Left lung (tissue), 10 donors: Measurements from ENCODE around the gene ZEB2. TPM values are rescaled to one million over a fixed set of nuclear protein-coding genes. Genes with fewer than 3 reads are reported as not detected.

ENCODE experiments used
- ATAC-seq: fragments of 200-7000 bp; cut with Tn5 transposase; one replicate; pipeline ENCODE4 v1.9.1; 2020; ENCODE audit warnings: moderate library complexity
- DNase-seq, 4 donors: peaks; one replicate each; pipeline ENCODE4 v3.0.0-alpha.2; 2013 to 2020
- H3K27ac ChIP-seq, 2 donors: fragments of 200-600 bp; sonication (generic) in 1 of 2; one replicate each; pipeline versions ENCODE4 v1.5.0 to v1.8.0; 2020 to 2021
- H3K27me3 ChIP-seq, 2 donors: fragments of 200-600 bp; sonication (generic) in 1 of 2; one replicate each; pipeline versions ENCODE4 v1.5.0 to v1.8.0; 2020 to 2021
- H3K36me3 ChIP-seq, 2 donors: fragments of 200-600 bp; sonication (generic) in 1 of 2; one replicate each; pipeline versions ENCODE4 v1.5.0 to v1.8.0; 2020 to 2021
- H3K4me1 ChIP-seq, 2 donors: fragments of 200-600 bp; one replicate each; pipeline ENCODE4 v1.8.0; 2021
- H3K4me3 ChIP-seq, 2 donors: fragments of 200-600 bp; sonication (generic) in 1 of 2; one replicate each; pipeline versions ENCODE4 v1.5.0 to v1.8.0; 2020 to 2021; ENCODE audit warnings: mild to moderate bottlenecking in 1 of 2
- H3K9me3 ChIP-seq, 2 donors: fragments of 200-600 bp; sonication (generic) in 1 of 2; one replicate each; pipeline versions ENCODE4 v1.5.0 to v1.8.0; 2020 to 2021
- intact Hi-C, 2 donors: fragments of 100-400 bp; cut with DNase I; formaldehyde crosslinking; loops; one replicate each; pipeline versions ENCODE4 v1.11.2 to v1.14.2; 2022
- polyA plus RNA-seq, 6 donors: library from polyadenylated mRNA; unstranded; fragments of 120-200 nt; gene quantifications; one replicate each; pipeline ENCODE4 v1.2.1, GENCODE V29; 2013; ENCODE audit not compliant: insufficient read length in 6 of 6
- total RNA-seq, 2 donors: library from RNA; stranded (reverse); fragmentation: NEBNext Ultra II Directional; extraction: Animal tissue kit (Norgen Biotek cat#: 25700); gene quantifications; one replicate each; pipeline ENCODE4 v1.2.1, GENCODE V29; 2021
- TF ChIP-seq, protein P1 (sequence below), 2 donors: fragments of 200-600 bp; sonication (generic) in 1 of 2; IDR thresholded peaks; one replicate each; pipeline versions ENCODE4 v1.5.0 to v1.8.0; 2021; ENCODE audit warnings: antibody characterized with exemption in 2 of 2
- donor health status: DM: no; HTN: yes; CAD: no.
- donor health status: DM: no; HTN: no; CAD: no.

Gene ZEB2
- total and polyA plus RNA-seq, 8 donors = 141 to 292 (median 271) TPM

DNA sequence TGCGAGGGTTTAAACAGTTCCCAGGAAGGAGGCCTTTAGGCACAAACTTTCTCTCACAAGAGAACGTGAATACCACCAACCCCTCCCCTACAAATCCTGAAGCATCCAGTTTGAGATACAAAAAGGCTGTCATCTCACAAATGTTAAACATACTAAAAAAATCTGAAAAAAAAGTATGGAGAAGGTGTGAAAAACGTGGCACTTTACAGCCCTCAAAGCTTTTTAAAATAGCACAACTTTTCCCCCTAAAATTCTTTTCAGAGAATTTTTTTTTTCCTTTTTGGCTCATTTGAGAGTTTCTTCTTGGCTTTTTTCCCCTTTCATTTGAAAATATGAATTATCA is 10.1 kb downstream of the ZEB2 start:
- Histone ChIP-seq H3K4me3 (no peak overlapping the region), H3K4me1 (peaks cover 12 to 96% of the 10 kb centered on the region in 2 donors), H3K27me3 (peaks cover 0 to 39% of the 10 kb centered on the region in 2 donors), H3K27ac (peak overlapping the region; percentile 98 to 99), H3K9me3 (no peaks in the 10 kb centered on the region), H3K36me3 (peaks cover 0 to 21% of the 10 kb centered on the region in 2 donors)
- TF ChIP-seq, protein P1, sequence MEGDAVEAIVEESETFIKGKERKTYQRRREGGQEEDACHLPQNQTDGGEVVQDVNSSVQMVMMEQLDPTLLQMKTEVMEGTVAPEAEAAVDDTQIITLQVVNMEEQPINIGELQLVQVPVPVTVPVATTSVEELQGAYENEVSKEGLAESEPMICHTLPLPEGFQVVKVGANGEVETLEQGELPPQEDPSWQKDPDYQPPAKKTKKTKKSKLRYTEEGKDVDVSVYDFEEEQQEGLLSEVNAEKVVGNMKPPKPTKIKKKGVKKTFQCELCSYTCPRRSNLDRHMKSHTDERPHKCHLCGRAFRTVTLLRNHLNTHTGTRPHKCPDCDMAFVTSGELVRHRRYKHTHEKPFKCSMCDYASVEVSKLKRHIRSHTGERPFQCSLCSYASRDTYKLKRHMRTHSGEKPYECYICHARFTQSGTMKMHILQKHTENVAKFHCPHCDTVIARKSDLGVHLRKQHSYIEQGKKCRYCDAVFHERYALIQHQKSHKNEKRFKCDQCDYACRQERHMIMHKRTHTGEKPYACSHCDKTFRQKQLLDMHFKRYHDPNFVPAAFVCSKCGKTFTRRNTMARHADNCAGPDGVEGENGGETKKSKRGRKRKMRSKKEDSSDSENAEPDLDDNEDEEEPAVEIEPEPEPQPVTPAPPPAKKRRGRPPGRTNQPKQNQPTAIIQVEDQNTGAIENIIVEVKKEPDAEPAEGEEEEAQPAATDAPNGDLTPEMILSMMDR (IDR thresholded peaks at IDR 0.05) = no peak
- DNase-seq (no peak), ATAC-seq (no peak)
- intact Hi-C loops = loop anchor here in 1 of 2 donors (10.0 kb wide), 1 partner anchor 1075 kb away; no protein-coding TSS in a partner anchor

DNA sequence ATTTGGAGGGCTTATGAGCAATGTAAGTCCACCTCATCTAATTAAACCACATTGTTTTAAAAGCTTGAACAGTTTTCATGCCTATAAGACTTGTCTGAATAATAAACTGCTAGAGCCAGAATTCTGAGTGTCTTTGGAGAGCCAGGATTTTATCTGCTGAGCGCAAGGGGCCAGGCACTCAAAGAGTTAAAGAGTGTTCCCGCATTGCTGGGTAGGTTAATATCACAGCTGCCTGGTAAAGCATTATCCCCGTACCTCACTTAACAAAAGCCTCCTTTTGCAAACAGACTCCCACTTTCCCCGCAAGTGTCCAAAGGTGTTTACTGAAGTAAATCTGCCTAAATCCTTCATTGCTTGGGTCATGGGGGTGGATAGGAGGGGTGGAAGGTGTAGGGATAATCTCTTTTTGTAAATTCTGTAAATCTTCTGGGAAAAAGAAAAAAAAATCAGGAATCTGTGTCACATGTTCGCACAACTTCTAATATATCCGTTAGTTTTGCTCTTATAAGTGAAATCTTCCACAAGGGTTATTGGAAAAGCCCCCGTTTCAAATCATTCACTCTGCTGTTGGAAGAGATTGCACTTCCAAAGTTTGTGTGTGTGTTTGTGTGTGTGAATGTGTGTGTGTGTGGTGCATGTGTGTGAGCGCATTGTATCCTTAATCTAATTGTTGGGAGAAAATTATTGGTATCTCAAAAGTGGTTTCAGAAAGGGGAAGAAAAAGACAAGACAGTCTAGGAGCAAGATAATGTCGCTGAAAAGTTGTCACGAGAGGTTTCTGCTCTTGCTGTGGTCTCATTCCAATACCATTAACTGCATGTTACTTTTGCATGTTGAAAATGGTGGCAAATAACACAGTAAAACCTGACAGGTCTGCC is 10.7 kb downstream of the ZEB2 start:
- Histone ChIP-seq H3K4me1 (peaks cover 18 to 99% of the 10 kb centered on the region in 2 donors), H3K27ac (peak overlapping the region; percentile 98 to 99), H3K9me3 (no peaks in the 10 kb centered on the region), H3K4me3 (no peak overlapping the region), H3K27me3 (peaks cover 0 to 32% of the 10 kb centered on the region in 2 donors), H3K36me3 (peaks cover 0 to 27% of the 10 kb centered on the region in 2 donors)
- TF ChIP-seq, protein P1 (IDR thresholded peaks at IDR 0.05) = no peak
- ATAC-seq = no peak
- intact Hi-C loops = no loop called here
- no peak for DNase-seq

DNA sequence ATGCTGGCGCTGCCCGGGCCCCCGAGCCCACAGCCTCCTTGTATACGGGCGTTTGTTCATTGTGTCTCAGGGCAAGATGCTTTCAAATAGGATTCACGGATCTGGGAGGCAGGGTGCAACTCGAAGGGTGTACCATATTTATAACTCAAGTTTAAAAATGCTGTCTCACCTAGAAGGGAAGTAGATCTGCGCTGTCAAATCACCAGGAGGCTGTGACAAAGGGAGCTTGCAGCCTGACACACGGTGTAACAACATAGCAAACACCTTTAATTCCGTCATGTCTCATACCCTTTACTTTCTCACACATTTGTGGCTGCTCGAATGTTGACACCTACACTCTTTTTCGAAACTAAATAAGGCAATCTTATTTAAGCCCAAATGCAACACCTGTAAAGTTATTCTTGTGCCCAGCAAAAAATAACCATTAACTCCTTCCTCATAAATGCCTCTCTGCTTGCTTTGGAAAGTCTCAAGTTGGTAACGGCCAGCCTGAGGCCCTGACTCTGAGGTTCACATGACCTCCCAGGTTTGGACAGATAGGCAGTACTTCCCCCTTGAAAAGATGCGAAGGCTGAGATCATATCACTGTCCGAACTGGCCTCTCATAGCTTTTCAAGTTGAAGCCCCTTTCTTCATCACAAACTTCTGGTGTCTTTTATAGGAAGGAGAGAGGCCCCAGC is 11.6 kb downstream of the ZEB2 start:
- Histone ChIP-seq H3K27me3 (peaks cover 0 to 27% of the 10 kb centered on the region in 2 donors), H3K27ac (peak overlapping the region; percentile 98 to 99), H3K4me3 (peak overlapping the region in 1 of 2 donors; percentile 17), H3K36me3 (peaks cover 0 to 27% of the 10 kb centered on the region in 2 donors), H3K4me1 (peaks cover 24 to 97% of the 10 kb centered on the region in 2 donors), H3K9me3 (no peaks in the 10 kb centered on the region)
- DNase-seq = peak in 1 of 4 donors; percentile 62
- ATAC-seq = peak; percentile 27
- TF ChIP-seq, protein P1 (IDR thresholded peaks at IDR 0.05) = no peak
- intact Hi-C loops = no loop called here

DNA sequence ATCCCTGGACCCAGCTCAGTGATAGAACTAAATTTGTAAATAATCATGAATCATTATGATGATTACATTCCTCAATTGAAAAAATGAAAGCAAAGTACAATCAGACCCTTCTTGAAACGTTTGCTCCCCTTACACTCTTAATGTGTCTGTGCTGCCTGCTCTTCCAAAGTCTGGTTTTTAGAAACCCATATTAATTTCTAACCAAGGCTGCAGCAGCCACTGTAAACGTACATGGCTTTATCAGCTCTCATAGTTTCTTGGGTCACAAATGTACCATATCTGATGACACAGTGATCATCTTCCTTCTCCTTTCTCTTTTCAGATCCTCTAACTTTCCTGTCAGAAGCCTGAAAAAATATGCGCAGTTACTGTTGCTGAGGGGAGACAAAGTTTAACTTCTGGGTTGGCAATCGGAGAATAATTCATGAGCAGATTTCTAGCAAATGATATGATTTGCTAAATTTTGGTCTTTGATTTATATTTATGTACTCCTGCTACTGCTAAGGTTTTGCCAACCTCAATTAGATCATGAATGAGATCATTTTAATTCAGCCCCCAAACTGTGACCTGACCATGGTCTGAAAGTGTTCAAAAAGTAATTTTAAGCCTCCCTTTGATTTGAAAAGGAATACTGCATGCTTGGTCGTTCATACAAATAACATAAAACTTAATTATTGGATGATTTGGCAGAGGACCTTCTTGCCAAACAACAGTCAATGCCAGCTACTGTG is 12.3 kb downstream of the ZEB2 start:
- H3K4me3 ChIP-seq = peak overlapping the region in 1 of 2 donors; percentile 17
- TF ChIP-seq, protein P1 (IDR thresholded peaks at IDR 0.05) = no peak
- peaks cover 31 to 98% of the 10 kb centered on the region in 2 donors for H3K4me1 ChIP-seq
- H3K27me3 ChIP-seq = peaks cover 0 to 20% of the 10 kb centered on the region in 2 donors
- DNase-seq = no peak
- intact Hi-C loops = no loop called here
- peak overlapping the region; percentile 98 to 99 for H3K27ac ChIP-seq
- H3K36me3 ChIP-seq = peaks cover 0 to 26% of the 10 kb centered on the region in 2 donors
- peak; percentile 11 for ATAC-seq
- H3K9me3 ChIP-seq = no peaks in the 10 kb centered on the region
